ENCODE data around the gene CAT. TPM values are rescaled to one million over a fixed set of nuclear protein-coding genes. Genes with fewer than 3 reads are reported as not detected.

Gene CAT
- total RNA-seq, 2 experiments from 2014 or later, result 35.0 to 37.7 TPM

DNA sequence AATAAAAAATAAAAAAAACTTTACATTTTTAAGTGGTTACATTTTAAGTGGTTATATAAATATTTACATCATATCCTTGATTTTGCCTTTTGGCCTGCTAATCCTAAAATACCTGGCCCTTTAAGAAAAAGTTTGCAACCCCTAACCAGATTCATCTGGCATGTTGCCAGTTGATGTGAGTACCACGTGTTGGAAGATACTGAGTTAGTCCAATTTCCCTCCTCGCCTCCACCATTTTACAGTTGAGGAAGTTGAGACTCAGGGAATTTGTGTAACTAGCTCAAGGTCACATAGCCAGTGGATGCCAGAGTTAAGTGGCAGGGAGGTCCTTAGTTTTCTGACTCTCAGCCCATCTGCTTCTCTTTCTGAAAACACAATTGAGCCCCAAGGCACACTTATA lies 69.8 kb downstream of the CAT start:
- Mint-ChIP-seq H3K9me3 (ENCODE audit: insufficient read depth) (no peaks in the 10 kb centered on the region), H3K36me3 (ENCODE audit: low read depth) (no peaks in the 10 kb centered on the region), H3K4me3 (no peak overlapping the region), H3K27ac (no peak overlapping the region), H3K4me1 (ENCODE audit: low read depth) (no peaks in the 10 kb centered on the region), H3K27me3 (ENCODE audit: low read depth) (peaks cover 2% of the 10 kb centered on the region)
- CTCF ChIA-PET, result no interaction called here
- DNase-seq (no peak), ATAC-seq (no peak)
- POLR2A ChIA-PET, result no interaction called here

DNA sequence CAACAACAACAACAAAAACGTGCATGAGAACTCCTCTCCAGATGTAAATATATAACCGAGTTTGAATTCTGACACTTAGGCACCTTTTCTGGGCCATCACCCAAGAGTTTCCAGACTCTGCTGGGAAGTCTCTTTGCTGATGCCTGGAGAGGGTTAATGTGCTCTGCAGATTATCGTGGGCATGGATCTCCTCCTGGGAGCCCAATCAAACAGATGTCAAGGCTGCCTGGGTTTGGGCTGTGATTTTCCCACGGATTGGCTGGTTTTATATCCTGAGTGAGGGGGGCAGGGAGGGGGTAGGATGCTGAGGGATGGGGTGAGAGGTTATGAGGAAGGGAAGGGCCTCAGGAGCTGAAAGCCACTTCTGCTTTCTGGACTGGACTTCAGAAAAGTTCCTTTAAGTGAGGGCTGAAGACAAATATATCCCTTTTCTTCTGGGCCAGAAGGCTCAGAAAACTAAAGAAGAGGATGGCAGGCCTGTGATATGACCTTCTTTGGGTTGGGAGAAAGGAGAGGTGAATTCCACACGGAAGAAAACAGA lies 70.7 kb downstream of the CAT start:
- H3K9me3 Mint-ChIP-seq (ENCODE audit: insufficient read depth), result no peaks in the 10 kb centered on the region
- DNase-seq, result no peak
- POLR2A ChIA-PET, result no interaction called here
- no peaks in the 10 kb centered on the region for H3K4me1 Mint-ChIP-seq (ENCODE audit: low read depth)
- no peaks in the 10 kb centered on the region for H3K36me3 Mint-ChIP-seq (ENCODE audit: low read depth)
- no peak overlapping the region for H3K27ac Mint-ChIP-seq
- CTCF ChIA-PET, result no interaction called here
- H3K4me3 Mint-ChIP-seq, result no peak overlapping the region
- ATAC-seq, result no peak
- peaks cover 2% of the 10 kb centered on the region for H3K27me3 Mint-ChIP-seq (ENCODE audit: low read depth)

DNA sequence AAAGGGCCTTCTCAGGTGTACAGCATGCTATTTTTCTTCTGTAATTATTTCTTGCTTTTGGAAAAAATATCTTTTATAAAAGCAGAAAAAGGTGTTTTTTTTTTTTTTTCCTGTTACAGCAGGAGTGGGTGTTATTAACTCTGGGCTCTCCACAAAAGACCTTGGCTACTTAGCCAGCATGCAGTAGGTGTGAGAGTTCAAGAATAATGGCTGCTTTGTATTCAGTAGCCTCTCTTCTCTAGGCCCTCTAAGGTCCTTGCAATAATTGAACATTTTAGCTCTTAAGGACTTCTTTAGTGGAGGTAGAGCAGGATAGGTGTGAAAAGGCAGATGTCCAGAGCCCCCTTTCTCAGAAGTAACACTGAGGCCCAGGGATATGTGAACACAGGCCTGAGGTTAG lies 71.5 kb downstream of the CAT start:
- Mint-ChIP-seq H3K4me1 (ENCODE audit: low read depth) (no peaks in the 10 kb centered on the region), H3K36me3 (ENCODE audit: low read depth) (no peaks in the 10 kb centered on the region), H3K9me3 (ENCODE audit: insufficient read depth) (no peaks in the 10 kb centered on the region), H3K27me3 (ENCODE audit: low read depth) (peaks cover 2% of the 10 kb centered on the region), H3K27ac (no peak overlapping the region), H3K4me3 (no peak overlapping the region)
- CTCF ChIA-PET, result interaction anchor here (1.7 kb wide), 1 partner anchor 18 kb away, joined by 5 read pairs; no protein-coding TSS in a partner anchor
- ATAC-seq, result no peak
- POLR2A ChIA-PET, result no interaction called here
- no peak for DNase-seq

DNA sequence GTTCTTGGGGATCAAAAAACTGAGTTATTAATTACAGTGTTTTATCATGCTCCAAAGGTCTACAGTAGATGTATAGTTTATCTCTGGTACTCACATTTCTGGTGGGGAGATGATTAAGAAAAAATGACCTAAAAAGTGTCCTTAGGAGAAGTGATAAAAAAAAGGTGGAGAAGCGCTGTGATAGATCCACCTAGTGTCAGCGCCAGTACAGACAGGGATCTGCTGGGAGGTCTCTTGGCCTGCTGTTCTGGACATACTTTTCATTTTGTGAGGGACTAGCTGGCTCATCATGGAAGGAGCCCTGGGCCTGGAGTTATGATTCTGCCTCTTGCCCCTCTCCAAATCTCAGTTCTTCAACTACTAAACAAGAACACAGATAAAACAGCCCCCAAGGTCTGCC lies 71.9 kb downstream of the CAT start:
- no peak for DNase-seq
- Mint-ChIP-seq H3K27me3 (ENCODE audit: low read depth) (peaks cover 2% of the 10 kb centered on the region), H3K36me3 (ENCODE audit: low read depth) (no peaks in the 10 kb centered on the region), H3K9me3 (ENCODE audit: insufficient read depth) (no peaks in the 10 kb centered on the region), H3K4me1 (ENCODE audit: low read depth) (no peaks in the 10 kb centered on the region), H3K4me3 (no peak overlapping the region), H3K27ac (no peak overlapping the region)
- POLR2A ChIA-PET, result no interaction called here
- no peak for ATAC-seq
- CTCF ChIA-PET, result interaction anchor here (1.0 to 1.7 kb wide), 2 partner anchors 9 to 18 kb away, joined by 3 to 5 read pairs; no protein-coding TSS in a partner anchor

DNA sequence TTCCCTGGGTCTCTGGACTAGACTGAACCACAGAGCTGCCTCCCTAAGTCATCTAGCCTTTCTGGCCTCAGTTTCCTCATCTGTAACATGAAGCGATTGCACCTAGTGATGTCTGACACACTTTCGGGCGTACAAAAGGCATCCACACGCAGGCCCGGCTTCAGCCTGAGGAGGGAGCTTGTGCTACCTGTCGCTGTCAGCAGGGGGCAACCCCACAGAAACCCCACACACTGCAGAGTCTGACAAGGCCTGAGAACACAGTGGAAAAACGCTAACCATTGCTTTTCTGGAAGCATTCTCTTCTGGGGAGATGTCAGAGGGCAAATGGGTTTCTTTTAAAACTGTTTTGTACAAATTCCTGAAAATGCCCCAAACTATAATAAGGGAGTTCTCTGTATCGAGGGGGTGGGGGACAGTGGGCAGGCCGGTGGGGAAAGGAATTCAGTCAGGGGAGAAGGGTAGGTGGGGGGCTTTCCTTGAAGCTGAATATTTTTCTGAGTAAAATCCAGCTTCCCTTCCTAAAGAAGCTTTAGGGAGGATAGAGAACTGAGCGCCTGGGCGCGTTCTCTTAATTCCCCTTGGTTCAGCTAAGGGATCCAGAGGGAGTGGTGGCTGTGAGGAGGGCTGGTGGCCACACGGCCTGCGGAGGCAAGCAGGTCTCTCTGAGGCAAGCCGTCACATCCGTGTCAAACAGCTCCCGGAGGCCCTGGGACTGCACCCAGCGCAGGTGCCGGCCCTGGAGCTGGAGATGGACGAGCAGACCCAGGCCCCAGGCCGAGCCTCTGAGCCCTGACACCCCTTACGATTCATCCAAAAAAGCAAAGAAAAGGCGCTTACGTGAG lies 74.3 kb downstream of the CAT start:
- Mint-ChIP-seq H3K27ac (no peak overlapping the region), H3K4me3 (no peak overlapping the region), H3K4me1 (ENCODE audit: low read depth) (no peaks in the 10 kb centered on the region), H3K9me3 (ENCODE audit: insufficient read depth) (no peaks in the 10 kb centered on the region), H3K36me3 (ENCODE audit: low read depth) (no peaks in the 10 kb centered on the region), H3K27me3 (ENCODE audit: low read depth) (peaks cover 11% of the 10 kb centered on the region)
- CTCF ChIA-PET, result interaction anchor here (0.9 to 2.1 kb wide), 13 partner anchors 8 to 880 kb away, joined by 3 to 6 read pairs (median 3); no protein-coding TSS in a partner anchor
- POLR2A ChIA-PET, result no interaction called here
- DNase-seq, result peak; percentile 58
- peak; percentile 89 for ATAC-seq

DNA sequence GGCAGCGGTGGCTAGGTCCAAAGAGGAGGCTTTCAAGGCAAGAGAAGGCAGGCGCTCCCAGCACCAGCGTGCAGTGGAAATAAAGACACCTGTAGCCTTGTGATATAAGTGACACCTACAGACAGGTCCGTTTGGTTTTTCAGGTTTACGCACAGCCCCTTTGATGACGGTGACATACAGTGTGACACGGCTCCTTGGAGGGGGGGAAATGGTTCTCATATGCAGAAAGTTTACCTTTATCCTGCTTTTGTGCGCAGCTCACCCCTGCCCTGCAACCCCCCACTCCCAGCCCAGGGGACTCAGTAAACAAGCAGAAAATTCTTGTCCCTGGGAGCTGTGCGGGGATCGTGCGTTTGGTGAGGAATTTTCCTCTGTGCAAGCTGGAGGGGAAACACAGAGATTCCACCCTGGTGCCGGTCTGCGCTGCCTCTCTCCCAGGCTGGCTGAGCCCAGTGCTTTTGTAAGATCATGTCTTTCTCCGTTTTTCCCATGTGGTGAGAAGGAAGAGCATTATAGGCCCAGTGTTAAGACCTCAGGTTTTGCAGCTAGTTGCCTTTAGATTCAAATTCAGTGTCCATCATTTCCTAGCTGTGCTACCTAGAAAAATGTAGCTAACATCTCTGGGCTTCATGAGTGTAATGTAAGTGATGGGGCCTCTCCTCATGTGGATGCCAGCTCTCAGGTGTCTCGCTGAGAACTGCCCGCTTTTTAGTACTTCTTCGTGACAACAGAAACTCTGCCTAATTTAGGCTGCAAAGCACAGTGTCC lies 75.1 kb downstream of the CAT start, which contains the start of gene ELF5:
Gene ELF5, minus strand, starts transcription at position 113 of the 768 bp plus-strand sequence. CDS start 8,045 bp downstream, outside the sequence.
- H3K9me3 Mint-ChIP-seq (ENCODE audit: insufficient read depth), result no peaks in the 10 kb centered on the region
- H3K27me3 Mint-ChIP-seq (ENCODE audit: low read depth), result peaks cover 12% of the 10 kb centered on the region
- no peaks in the 10 kb centered on the region for H3K4me1 Mint-ChIP-seq (ENCODE audit: low read depth)
- CTCF ChIA-PET, result interaction anchor here (1.2 to 2.1 kb wide), 3 partner anchors 37 to 878 kb away, joined by 3 to 6 read pairs (median 3); no protein-coding TSS in a partner anchor
- DNase-seq (no peak), ATAC-seq (no peak)
- no peak within 1 kb of the TSS for H3K27ac Mint-ChIP-seq
- no peak within 1 kb of the TSS for H3K4me3 Mint-ChIP-seq
- no peaks in the 10 kb centered on the region for H3K36me3 Mint-ChIP-seq (ENCODE audit: low read depth)
- POLR2A ChIA-PET, result no interaction called here

DNA sequence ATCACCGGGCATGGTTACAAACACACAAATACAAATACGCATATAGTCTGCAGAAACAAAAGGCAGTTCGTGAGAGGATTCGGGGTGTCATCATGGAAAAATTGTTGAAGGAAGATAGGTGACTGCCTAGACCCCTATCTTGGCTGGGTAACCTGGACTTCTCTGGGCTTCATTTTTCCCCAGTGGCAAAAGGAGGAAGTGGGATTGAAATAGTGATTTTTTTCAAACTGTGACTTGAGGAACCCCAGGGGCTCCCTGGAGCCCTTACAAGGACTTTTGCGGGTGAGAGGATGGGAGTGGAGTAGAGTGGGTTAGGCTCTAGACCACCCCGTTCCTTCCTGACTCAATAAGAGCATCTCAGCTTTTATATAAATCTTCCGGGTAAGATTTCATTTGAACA lies 75.9 kb downstream of the CAT start:
- CTCF ChIA-PET, result no interaction called here
- H3K27ac Mint-ChIP-seq, result no peak overlapping the region
- DNase-seq, result no peak
- H3K27me3 Mint-ChIP-seq (ENCODE audit: low read depth), result peaks cover 13% of the 10 kb centered on the region
- H3K4me1 Mint-ChIP-seq (ENCODE audit: low read depth), result no peaks in the 10 kb centered on the region
- ATAC-seq, result no peak
- H3K9me3 Mint-ChIP-seq (ENCODE audit: insufficient read depth), result no peaks in the 10 kb centered on the region
- H3K4me3 Mint-ChIP-seq, result no peak overlapping the region
- POLR2A ChIA-PET, result no interaction called here
- no peaks in the 10 kb centered on the region for H3K36me3 Mint-ChIP-seq (ENCODE audit: low read depth)

DNA sequence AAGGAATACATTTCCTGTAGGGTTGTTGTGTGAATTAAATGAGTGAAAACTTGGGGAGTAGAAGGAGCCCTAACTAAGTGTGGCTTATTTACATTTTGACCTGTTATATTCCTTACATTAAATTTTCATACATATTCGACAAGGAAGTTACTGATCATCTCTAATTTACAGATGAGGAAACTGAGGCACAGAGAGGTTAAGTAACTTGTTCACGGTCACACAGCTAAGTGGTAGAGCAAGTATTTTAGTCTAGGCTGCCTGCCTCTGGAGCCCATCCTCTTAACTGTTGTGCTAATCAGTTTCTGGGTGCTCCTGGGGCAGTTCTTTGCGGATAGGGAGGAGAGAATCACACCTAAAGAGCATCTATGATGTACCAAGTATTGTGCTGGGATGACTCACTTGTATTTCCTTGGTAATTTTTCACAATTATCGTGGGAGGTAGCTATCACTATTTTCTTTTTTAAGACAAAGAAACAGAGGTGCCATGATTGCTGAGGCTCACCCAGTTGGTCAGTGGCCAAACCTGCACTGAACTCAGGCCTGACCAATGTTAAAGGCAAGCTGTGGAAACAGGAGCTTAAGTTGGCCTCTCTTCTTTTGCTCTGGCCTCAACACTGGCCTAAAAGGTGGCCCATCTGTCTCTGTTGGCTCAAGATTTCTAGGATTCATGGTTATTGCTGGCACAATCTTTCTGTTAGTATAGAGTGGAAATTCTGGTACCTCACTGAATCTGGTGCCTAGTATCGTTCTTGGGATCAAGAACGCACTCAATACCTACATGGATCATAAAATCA lies 77.7 kb downstream of the CAT start:
- H3K36me3 Mint-ChIP-seq (ENCODE audit: low read depth), result no peaks in the 10 kb centered on the region
- no peaks in the 10 kb centered on the region for H3K9me3 Mint-ChIP-seq (ENCODE audit: insufficient read depth)
- POLR2A ChIA-PET, result no interaction called here
- no peaks in the 10 kb centered on the region for H3K4me1 Mint-ChIP-seq (ENCODE audit: low read depth)
- ATAC-seq (no peak), DNase-seq (no peak)
- no peak overlapping the region for H3K4me3 Mint-ChIP-seq
- H3K27ac Mint-ChIP-seq, result no peak overlapping the region
- CTCF ChIA-PET, result no interaction called here
- peaks cover 14% of the 10 kb centered on the region for H3K27me3 Mint-ChIP-seq (ENCODE audit: low read depth)

DNA sequence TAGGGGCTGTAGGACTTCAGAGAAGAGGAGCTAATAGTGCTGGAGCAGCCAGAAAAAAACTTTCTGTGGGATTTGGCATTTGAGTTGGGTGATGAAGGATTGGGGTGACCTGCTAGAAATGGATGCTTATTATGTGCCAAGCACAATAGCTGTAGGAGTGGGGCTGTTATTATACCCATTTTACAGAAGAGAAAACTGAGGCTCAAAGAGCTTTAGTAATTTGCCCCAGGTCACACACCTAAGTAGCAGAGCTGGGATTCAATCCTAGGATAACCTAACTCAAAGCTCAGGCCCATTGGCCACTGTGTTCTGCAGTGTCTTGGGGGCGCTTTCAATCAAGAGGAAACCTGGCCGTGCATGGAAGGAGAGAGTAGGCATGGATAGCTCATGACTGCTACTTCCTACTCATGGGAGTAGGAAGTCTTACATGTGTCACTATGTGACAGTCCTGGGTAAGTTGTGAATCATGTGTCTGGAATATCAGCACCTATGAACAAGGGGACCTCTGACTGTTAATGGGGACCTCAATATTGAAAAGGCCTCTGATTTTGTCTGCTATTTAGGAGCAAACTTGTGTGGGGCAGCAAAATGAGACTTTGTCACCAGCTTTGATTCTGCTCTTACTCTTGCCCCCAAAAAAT lies 81.0 kb downstream of the CAT start:
- Mint-ChIP-seq H3K9me3 (ENCODE audit: insufficient read depth) (no peaks in the 10 kb centered on the region), H3K27ac (no peak overlapping the region), H3K27me3 (ENCODE audit: low read depth) (peaks cover 14% of the 10 kb centered on the region), H3K4me3 (no peak overlapping the region), H3K36me3 (ENCODE audit: low read depth) (no peaks in the 10 kb centered on the region), H3K4me1 (ENCODE audit: low read depth) (no peaks in the 10 kb centered on the region)
- ChIA-PET CTCF (interaction anchor here (1.0 kb wide), 1 partner anchor 9 kb away, joined by 3 read pairs; no protein-coding TSS in a partner anchor), POLR2A (no interaction called here)
- no peak for DNase-seq
- ATAC-seq, result no peak

DNA sequence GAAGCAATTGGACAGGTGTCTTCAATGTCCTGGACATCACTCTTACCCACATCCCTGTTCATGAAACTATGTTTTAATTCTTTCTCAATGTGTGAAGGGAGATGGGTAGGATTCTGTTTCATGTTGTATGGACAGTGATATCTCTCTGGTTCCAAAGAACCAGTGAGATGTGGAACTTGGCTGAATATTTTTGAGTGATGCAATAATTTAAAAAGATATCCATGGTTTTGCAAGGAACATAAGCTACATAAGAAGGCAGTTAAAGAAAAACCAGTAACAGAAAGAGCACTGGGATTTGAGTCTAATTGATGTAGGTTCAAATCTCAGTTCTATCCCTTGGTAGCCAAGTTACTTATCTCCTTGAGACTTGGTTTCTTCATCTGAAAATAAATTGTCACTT lies 82.5 kb downstream of the CAT start:
- Mint-ChIP-seq H3K4me3 (no peak overlapping the region), H3K27ac (no peak overlapping the region), H3K36me3 (ENCODE audit: low read depth) (no peaks in the 10 kb centered on the region), H3K27me3 (ENCODE audit: low read depth) (peaks cover 14% of the 10 kb centered on the region), H3K9me3 (ENCODE audit: insufficient read depth) (no peaks in the 10 kb centered on the region), H3K4me1 (ENCODE audit: low read depth) (no peaks in the 10 kb centered on the region)
- ChIA-PET POLR2A (no interaction called here), CTCF (interaction anchor here (1.4 kb wide), 1 partner anchor 9 kb away, joined by 5 read pairs; no protein-coding TSS in a partner anchor)
- DNase-seq (no peak), ATAC-seq (no peak)
